Measurements from ENCODE around the gene AMZ2. TPM values are rescaled to one million over a fixed set of nuclear protein-coding genes. Genes with fewer than 3 reads are reported as not detected.

AMZ2 gene
- polyA plus RNA-seq, 1 donor (not counting 4 experiments of a cell fraction or from before 2014, with no cell fraction given): 123 TPM

DNA sequence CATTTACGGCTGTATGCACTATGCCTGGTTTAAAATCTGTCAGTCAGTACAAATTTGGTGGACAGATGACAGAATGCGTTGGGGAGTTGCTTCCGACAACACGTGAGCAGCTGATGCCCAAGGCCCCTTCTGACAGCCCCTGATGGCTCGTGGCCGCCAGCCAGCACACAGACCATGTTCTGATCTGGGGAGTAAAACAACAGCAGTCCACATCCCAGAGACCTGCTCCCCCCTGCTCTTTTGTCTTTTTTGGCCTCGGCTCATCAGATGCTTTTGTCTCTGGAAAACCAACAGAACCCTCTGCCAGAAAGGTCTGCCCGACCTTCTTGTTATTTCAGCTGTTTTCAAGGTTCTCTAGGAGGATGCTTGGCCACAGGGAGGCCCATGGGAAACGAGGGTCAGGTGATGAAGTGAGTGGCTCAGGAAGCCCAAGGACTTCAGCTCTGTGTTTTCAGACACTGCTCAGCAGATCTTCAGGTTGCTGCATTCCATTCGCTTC is 54.3 kb downstream of the AMZ2 start:
- FAIRE-seq: no peak

DNA sequence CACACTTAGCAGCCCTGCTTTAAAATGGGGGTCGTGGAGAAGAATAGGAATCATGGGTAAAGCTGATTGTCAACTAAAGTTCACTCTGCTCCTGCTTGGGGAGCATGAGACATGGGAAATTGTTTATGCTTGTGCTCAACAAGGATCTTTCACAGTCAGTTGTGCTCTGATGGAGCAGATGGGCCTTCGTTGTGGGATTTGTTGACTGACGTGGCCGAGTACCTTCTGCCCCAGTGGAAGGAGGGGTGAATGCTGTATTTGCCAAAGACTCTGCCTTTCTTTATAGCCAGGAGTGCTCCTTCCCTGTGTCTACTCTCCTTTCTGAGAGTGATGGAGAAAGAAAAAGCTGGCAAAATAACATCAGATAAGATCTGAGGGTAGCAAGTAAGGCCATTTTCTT is 54.8 kb downstream of the AMZ2 start:
- Histone ChIP-seq H3K27ac (ENCODE audit: control insufficient read depth, insufficient read depth, low read length) (no peak overlapping the region), H3K27me3 (ENCODE audit: control insufficient read depth, extremely low read depth, insufficient read depth, low read length) (no peaks in the 10 kb centered on the region), H3K4me2 (ENCODE audit: control insufficient read depth, extremely low read depth, insufficient read depth, low read depth, low read length) (no peak overlapping the region), H4K20me1 (ENCODE audit: control insufficient read depth, extremely low read depth, insufficient read depth, low read length) (no peaks in the 10 kb centered on the region), H3K36me3 (ENCODE audit: control insufficient read depth in 2 of 2, extremely low read depth in 1 of 2, insufficient read depth in 2 of 2, low read length in 2 of 2) (no peaks in the 10 kb centered on the region), H3K9ac (ENCODE audit: control insufficient read depth, extremely low read depth, insufficient read depth, low read length) (no peak overlapping the region), H3K4me1 (ENCODE audit: control insufficient read depth, extremely low read depth, insufficient read depth, low read length) (no peaks in the 10 kb centered on the region), H2AFZ (ENCODE audit: control insufficient read depth, low read length) (no peak overlapping the region), H3K9me1 (ENCODE audit: control insufficient read depth, extremely low read depth, insufficient read depth, low read length) (no peaks in the 10 kb centered on the region), H3K79me2 (ENCODE audit: control insufficient read depth, insufficient read depth, low read length) (no peaks in the 10 kb centered on the region), H3K9me3 (ENCODE audit: control insufficient read depth, low read depth, low read length) (no peaks in the 10 kb centered on the region), H3K4me3 (ENCODE audit: control insufficient read depth in 2 of 3, extremely low read depth in 1 of 3, insufficient read depth in 2 of 3, low read depth in 1 of 3, low read length in 3 of 3) (no peak overlapping the region)
- FAIRE-seq (no peak), DNase-seq (ENCODE audit: low read depth, low spot score) (no peak)
- dilution Hi-C loops (cut with MboI; ENCODE audit: extremely low pct_ligation_motif_present, low sequenced_read_pairs): no loop called here
- TF ChIP-seq, protein P1, sequence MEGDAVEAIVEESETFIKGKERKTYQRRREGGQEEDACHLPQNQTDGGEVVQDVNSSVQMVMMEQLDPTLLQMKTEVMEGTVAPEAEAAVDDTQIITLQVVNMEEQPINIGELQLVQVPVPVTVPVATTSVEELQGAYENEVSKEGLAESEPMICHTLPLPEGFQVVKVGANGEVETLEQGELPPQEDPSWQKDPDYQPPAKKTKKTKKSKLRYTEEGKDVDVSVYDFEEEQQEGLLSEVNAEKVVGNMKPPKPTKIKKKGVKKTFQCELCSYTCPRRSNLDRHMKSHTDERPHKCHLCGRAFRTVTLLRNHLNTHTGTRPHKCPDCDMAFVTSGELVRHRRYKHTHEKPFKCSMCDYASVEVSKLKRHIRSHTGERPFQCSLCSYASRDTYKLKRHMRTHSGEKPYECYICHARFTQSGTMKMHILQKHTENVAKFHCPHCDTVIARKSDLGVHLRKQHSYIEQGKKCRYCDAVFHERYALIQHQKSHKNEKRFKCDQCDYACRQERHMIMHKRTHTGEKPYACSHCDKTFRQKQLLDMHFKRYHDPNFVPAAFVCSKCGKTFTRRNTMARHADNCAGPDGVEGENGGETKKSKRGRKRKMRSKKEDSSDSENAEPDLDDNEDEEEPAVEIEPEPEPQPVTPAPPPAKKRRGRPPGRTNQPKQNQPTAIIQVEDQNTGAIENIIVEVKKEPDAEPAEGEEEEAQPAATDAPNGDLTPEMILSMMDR (optimal IDR thresholded peaks at IDR 0.05 in 1 of 3, IDR thresholded peaks at IDR 0.05 in 1 of 3, conservative IDR thresholded peaks at IDR 0.05 in 1 of 3; ENCODE audit: extremely low read depth in 1 of 3, insufficient read depth in 2 of 3, low read length in 3 of 3): no peak
- TF ChIP-seq EZH2 (IDR thresholded peaks at IDR 0.05; ENCODE audit: low read length): no peak

More for the DNA sequence above, 54.3 kb downstream of the AMZ2 start:
- no peak for TF ChIP-seq EZH2 (IDR thresholded peaks at IDR 0.05; ENCODE audit: low read length)
- TF ChIP-seq, protein P1 (optimal IDR thresholded peaks at IDR 0.05 in 1 of 3, IDR thresholded peaks at IDR 0.05 in 1 of 3, conservative IDR thresholded peaks at IDR 0.05 in 1 of 3; ENCODE audit: extremely low read depth in 1 of 3, insufficient read depth in 2 of 3, low read length in 3 of 3): no peak
- Histone ChIP-seq H3K9me3 (ENCODE audit: control insufficient read depth, low read depth, low read length) (no peaks in the 10 kb centered on the region), H3K4me3 (ENCODE audit: control insufficient read depth in 2 of 3, extremely low read depth in 1 of 3, insufficient read depth in 2 of 3, low read depth in 1 of 3, low read length in 3 of 3) (no peak overlapping the region), H3K27ac (ENCODE audit: control insufficient read depth, insufficient read depth, low read length) (no peak overlapping the region), H3K9me1 (ENCODE audit: control insufficient read depth, extremely low read depth, insufficient read depth, low read length) (no peaks in the 10 kb centered on the region), H4K20me1 (ENCODE audit: control insufficient read depth, extremely low read depth, insufficient read depth, low read length) (no peaks in the 10 kb centered on the region), H3K4me1 (ENCODE audit: control insufficient read depth, extremely low read depth, insufficient read depth, low read length) (no peaks in the 10 kb centered on the region), H3K36me3 (ENCODE audit: control insufficient read depth in 2 of 2, extremely low read depth in 1 of 2, insufficient read depth in 2 of 2, low read length in 2 of 2) (no peaks in the 10 kb centered on the region), H3K27me3 (ENCODE audit: control insufficient read depth, extremely low read depth, insufficient read depth, low read length) (peaks cover 3% of the 10 kb centered on the region), H3K9ac (ENCODE audit: control insufficient read depth, extremely low read depth, insufficient read depth, low read length) (no peak overlapping the region), H3K79me2 (ENCODE audit: control insufficient read depth, insufficient read depth, low read length) (no peaks in the 10 kb centered on the region), H3K4me2 (ENCODE audit: control insufficient read depth, extremely low read depth, insufficient read depth, low read depth, low read length) (no peak overlapping the region), H2AFZ (ENCODE audit: control insufficient read depth, low read length) (no peak overlapping the region)
- DNase-seq (ENCODE audit: low read depth, low spot score): no peak
- dilution Hi-C loops (cut with MboI; ENCODE audit: extremely low pct_ligation_motif_present, low sequenced_read_pairs): no loop called here
